ENCODE results near the gene MEN1. TPM values are rescaled to one million over a fixed set of nuclear protein-coding genes. Genes with fewer than 3 reads are reported as not detected.

Gene MEN1
- total and polyA plus RNA-seq, 7 donors = 6.8 to 26.1 (median 9.4) TPM

DNA sequence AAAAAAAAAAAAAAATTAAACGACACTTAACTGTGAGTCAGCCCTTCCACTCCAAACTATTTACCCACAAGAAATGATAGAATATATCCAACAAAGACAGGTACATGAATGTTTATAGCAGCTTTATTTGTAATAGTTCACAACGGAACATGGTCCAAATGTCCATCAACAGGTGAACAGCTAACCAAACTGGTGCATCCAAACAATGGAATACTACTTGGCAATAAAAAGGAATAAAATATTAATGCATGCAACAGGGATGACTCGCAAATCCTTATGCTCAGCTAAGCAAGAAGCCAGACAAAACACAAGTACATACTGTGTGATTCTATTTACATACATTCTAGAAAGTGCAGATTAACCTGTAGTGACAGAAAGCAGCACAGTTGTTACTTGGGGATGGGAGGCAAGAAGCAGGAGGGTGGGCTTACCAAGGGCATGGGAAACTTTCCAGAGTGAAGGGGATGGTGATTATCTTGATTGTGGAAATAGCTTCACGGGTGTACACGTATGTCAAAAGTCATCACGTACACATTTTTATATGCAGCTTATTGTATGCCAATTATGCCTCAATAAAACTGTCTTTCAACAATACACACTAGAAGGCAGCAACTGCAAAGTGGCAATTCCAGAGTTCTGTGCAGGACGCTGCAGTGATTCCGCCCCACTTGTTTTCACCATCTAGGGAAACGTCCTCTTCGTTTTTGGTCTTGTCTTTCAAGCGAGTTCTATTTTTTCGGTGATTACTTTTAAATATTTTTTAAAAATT is 25.4 kb downstream of the MEN1 start:
- no peak overlapping the region for H3K4me3 ChIP-seq
- no peak overlapping the region for H3K27ac ChIP-seq
- H3K4me1 ChIP-seq = peaks cover 0 to 9% (median 6%) of the 10 kb centered on the region in 4 donors
- intact Hi-C loops (cut with DNase I) = loop anchor here (5.0 kb wide), 1 partner anchor 102 kb away; no protein-coding TSS in a partner anchor
- no peak for DNase-seq
- no peak for TF ChIP-seq POLR2AphosphoS5 (IDR thresholded peaks at IDR 0.05)
- TF ChIP-seq POLR2A (IDR thresholded peaks at IDR 0.05) = no peak
- TF ChIP-seq EP300 (IDR thresholded peaks at IDR 0.05) = no peak
- TF ChIP-seq CTCF (IDR thresholded peaks at IDR 0.05) = no peak
- H3K9me3 ChIP-seq = no peaks in the 10 kb centered on the region
- WGBS, 2 donors = 22 to 66% methylated on average over 12 of the region's 12 CpGs
- H3K27me3 ChIP-seq = no peaks in the 10 kb centered on the region
- H3K36me3 ChIP-seq = peaks cover 0 to 14% (median 3%) of the 10 kb centered on the region in 4 donors

GRCh38 chr11:64778473-64779298 is 31.7 kb downstream of the MEN1 start, which contains the start of gene SF1:
Gene SF1, minus strand, starts transcription at chr11:64778542. Its CDS starts 150 bp downstream, at chr11:64778392.
- WGBS, 2 donors = 1% methylated on average over 80 of the region's 80 CpGs
- intact Hi-C loops (cut with DNase I) = loop anchor here (2.0 kb wide), 1 partner anchor 34 kb away; the partner anchor contains the start of gene RASGRP2
- Histone ChIP-seq H3K9me3 (no peaks in the 10 kb centered on the region), H3K27ac (peak within 1 kb of the TSS; percentile 99 to 100 (median 100)), H3K27me3 (no peaks in the 10 kb centered on the region), H3K4me1 (peaks cover 0 to 42% (median 35%) of the 10 kb centered on the region in 4 donors), H3K36me3 (peaks cover 20 to 30% (median 26%) of the 10 kb centered on the region in 4 donors), H3K4me3 (peak within 1 kb of the TSS; percentile 96 to 99 (median 98))
- TF ChIP-seq POLR2AphosphoS5 (IDR thresholded peaks at IDR 0.05) (peak; percentile 96 to 98 (median 98)), POLR2A (IDR thresholded peaks at IDR 0.05) (peak; percentile 69 to 91), CTCF (IDR thresholded peaks at IDR 0.05) (no peak), EP300 (IDR thresholded peaks at IDR 0.05) (peak in 1 of 4 donors; percentile 20)
- peak; percentile 100 for DNase-seq

DNA sequence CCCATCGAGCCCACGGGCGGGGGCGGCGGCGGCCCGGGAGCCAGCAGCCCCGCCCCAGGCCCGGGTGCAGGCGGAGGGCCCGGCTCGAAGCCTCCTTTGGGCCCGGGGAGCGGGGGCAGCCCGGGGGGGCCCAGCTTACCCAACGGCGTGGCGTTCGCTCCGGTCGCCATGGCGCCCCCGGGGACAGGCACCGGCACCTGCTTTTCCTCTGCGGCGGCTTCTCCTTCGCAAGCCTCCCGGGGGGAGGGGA is 32.2 kb downstream of the MEN1 start:
- H3K27me3 ChIP-seq = no peaks in the 10 kb centered on the region
- peak overlapping the region; percentile 99 to 100 (median 100) for H3K27ac ChIP-seq
- TF ChIP-seq POLR2AphosphoS5 (IDR thresholded peaks at IDR 0.05) (no peak), EP300 (IDR thresholded peaks at IDR 0.05) (no peak), CTCF (IDR thresholded peaks at IDR 0.05) (no peak), POLR2A (IDR thresholded peaks at IDR 0.05) (no peak)
- DNase-seq = no peak
- 1% methylated on average over 28 of the region's 28 CpGs for WGBS, 2 donors
- H3K4me1 ChIP-seq = peaks cover 0 to 47% (median 41%) of the 10 kb centered on the region in 4 donors
- intact Hi-C loops (cut with DNase I) = loop anchor here (2.0 kb wide), 1 partner anchor 33 kb away; the partner anchor contains the start of gene RASGRP2
- no peaks in the 10 kb centered on the region for H3K9me3 ChIP-seq
- peak overlapping the region; percentile 96 to 99 (median 98) for H3K4me3 ChIP-seq
- H3K36me3 ChIP-seq = peaks cover 24 to 34% (median 29%) of the 10 kb centered on the region in 4 donors

GRCh38 chr11:64777449-64778222 is 32.7 kb downstream of the MEN1 start:
- TF ChIP-seq CTCF (IDR thresholded peaks at IDR 0.05) (no peak), POLR2AphosphoS5 (IDR thresholded peaks at IDR 0.05) (peak in 3 of 4 donors; percentile 32 to 59 (median 45)), POLR2A (IDR thresholded peaks at IDR 0.05) (no peak), EP300 (IDR thresholded peaks at IDR 0.05) (no peak)
- Histone ChIP-seq H3K9me3 (no peaks in the 10 kb centered on the region), H3K4me3 (peak overlapping the region; percentile 96 to 99 (median 98)), H3K27ac (peak overlapping the region; percentile 99 to 100 (median 100)), H3K4me1 (peaks cover 0 to 53% (median 46%) of the 10 kb centered on the region in 4 donors), H3K36me3 (peaks cover 30 to 40% (median 34%) of the 10 kb centered on the region in 4 donors), H3K27me3 (no peaks in the 10 kb centered on the region)
- 1% methylated on average over 98 of the region's 98 CpGs for WGBS, 2 donors
- peak; percentile 91 for DNase-seq
- intact Hi-C loops (cut with DNase I) = loop anchor here (2.0 kb wide), 1 partner anchor 33 kb away; the partner anchor contains the start of gene RASGRP2
